Stimulated activated CD4-positive, alpha-beta T cell treated with anti-CD3 and anti-CD28 coated beads, Interleukin-2, amount 100 ng/mL, for 24 hours (primary cell): ENCODE data around the gene NYAP2.
A peak's percentile ranks its signal among the peaks of the same experiment; 100 is the strongest.

Experiments
- DNase-seq, 2 donors: peaks; one replicate each; pipeline ENCODE4 v3.0.0-alpha.2; 2020

Gene NYAP2

DNA sequence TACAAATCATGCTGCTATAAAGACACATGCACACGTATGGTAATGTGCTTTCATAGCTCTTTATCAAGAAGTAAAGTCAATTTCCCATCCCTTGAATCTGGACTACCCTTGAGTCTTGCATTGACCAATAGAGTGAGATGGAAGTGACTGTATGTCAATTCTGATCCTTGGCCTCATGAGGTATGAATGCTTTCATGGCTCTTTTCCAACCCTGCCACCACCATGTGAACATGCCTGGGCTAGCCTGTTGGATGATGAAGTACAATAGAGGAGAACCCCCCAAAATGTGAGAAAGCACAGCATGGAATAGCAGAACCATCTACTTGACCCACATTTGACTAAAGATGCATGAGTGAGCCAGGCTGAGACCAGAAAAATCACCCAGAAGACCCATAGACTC, 237.0 kb downstream of the NYAP2 start:
- DNase-seq: no peak

DNA sequence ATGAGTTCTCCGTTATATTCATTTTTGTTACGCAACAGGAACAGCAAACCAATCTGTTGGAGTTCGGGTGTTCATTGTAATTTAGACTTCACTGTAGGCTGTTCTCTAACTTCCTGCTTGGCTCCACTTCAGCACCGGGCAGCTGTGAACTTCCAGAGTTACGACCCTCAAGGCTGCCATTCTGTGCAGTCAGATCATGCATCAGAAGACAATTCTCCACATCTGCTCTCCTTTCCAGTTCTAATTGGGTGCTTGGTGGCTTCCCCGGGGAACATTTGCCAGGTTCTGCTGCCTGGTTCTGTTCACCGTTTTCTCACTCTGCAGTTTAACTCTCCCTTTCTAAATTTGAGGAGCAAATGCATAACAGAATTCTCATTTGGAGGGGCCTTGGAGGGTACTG, 237.7 kb downstream of the NYAP2 start:
- no peak for DNase-seq

DNA sequence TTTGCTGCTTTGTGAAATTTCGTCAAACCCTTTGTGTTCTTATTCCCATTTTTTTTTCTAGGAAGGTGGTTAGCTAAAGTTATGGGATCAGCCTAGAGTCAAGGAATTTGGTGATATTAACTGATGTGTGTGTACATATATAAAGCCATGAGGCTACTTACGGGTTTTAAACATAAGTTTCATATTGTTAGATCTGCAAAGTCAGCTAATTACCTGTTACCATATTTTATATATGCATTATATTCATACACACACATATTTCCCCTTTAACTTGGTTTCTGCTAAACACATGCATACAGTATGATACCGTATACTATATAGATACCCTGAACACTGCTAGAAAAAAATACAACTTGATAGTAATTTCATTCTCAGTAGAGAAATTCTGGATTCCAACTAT, 241.0 kb downstream of the NYAP2 start:
- no peak for DNase-seq

DNA sequence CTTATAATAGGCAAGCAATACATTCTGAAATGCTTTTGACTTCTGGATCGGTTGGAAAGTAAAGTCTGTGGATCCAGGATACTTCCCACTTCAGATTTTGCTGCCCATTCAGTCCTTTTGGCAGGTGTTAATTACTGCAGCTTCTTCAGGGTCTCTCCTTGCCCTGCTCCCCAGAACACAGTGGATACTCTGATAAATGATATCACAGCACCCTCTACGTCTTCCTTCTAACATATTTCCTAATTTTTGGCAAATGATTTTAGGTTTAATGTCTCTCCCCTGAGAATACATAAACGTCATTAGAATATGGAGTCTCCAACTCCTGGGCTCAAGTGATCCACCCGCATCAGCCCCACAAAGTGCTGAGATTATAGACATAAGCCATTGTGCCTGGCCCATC, 249.8 kb downstream of the NYAP2 start:
- DNase-seq: no peak

DNA sequence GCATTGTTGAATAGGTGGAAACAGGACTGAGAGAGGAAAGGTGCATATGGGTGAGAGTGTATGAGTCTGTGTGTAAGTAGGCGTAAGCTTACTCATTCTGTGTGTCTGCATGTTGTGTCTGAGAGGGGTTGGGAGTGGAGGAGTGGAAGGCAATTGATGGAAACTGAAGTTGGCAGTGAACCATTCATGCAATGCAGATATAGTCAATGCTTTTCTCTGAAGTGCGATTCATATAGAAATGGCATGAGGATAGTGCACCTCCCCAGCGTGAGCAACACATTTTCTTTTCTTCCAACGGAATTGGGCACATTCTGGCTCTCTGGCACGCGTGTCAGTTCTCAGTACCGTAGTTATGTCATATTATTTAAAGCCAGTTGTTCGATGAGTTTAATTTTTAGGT, 250.5 kb downstream of the NYAP2 start:
- DNase-seq: no peak

DNA sequence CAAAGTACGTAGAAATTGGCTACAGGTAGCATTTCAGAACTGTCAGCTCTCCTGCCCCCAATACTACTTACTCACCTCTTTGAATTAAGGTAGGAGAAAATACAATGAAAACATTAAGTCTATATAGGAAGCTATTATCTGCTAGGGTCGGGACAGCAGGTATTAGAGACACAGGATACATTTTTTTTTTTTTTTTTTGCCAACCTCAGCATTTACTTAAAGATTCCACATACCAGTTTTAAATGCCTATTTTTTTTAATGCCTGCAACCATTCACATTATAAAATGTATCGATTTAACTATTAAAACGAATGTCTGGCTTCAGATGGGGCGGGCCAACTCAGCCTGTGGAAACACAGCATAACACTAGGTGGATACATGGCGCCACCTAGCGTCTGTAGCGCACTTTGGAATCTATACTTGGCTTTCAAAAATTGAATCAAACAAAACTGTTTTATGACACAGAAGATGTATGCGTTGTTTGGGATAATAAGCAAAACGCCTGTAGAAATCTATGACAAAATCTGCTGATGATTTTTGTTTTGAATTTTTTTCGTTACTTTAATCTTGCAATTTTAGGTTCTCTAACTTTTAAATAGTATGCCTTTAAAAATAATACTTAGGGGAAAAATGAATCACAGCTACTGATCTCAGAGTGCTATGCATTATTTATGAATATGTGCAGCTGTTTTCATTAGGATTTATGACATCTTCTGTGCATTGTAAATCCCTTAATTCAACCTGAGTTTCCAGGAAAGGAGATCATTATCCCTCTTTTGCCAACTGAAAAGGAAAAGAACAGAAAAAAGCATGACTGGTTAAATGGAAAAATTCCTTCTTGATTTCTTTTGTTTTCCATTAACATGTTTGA, 261.0 kb downstream of the NYAP2 start:
- DNase-seq: peak; percentile 85 to 86

DNA sequence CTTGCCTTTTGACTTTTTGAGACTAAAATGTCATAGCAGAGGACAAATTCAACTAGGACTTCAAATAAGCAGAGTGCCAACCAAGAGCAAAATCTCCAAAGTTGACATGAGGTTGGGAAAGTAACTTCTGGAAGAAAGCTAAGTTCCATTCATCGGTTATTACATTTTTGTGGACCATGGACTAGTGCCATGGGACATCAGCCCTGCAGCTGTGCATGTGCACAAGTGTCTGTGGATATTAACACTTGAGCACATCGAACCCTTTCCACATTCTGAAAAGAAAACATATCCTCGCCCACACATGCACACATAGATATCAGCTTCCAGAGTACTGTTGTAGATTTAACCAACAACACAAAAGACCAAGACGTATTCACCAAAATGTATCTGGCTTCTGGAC, 262.6 kb downstream of the NYAP2 start:
- DNase-seq: no peak

DNA sequence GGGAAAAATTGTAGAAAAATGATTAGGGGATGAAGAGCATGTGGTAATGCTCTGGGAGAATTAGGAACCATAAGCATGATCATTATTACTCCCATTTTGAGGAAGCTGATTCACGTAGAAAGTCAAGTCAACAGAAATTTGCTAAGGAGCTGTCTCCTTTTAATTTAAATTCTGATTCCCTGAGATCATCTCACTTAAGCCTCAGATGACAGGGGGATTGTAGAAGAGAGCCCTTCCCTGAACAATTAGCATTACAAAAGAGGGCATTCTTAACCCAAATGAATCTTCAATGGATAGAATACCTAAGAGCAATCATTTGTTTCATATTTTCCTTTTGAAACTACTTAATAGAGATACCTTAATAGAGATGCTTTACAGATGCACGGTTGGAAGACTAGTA, 267.9 kb downstream of the NYAP2 start:
- DNase-seq: no peak

DNA sequence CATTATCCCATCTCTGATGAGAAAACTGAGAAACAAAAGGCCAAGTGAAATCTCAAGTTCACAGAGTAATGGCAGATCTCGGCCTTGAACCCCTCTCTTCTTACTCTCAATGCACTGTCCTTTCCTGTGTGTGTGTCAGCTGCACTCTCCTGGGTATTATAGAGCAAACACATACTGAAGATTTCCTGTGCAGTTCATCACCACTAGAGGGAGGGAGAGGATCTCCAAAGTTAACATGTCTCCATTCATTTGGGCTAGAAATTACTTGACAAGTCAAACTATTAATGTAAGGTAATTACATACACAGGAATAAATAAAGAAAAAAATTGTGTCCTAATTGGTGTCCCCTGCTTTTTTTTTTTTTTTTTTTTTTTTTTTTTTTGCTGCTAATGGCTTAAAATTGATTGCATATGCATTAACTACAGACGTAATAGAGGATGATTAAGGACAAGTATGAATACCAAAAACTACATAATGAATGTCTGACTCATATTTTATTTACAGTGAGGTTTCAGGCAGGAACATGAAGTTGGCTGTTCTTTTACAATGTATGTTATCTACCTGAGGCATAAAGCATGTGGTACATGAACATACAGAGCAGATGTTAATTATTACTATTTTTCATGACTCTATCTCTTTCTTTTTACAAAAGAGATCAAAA, 269.2 kb downstream of the NYAP2 start:
- peak in 1 of 2 donors; percentile 0 for DNase-seq

DNA sequence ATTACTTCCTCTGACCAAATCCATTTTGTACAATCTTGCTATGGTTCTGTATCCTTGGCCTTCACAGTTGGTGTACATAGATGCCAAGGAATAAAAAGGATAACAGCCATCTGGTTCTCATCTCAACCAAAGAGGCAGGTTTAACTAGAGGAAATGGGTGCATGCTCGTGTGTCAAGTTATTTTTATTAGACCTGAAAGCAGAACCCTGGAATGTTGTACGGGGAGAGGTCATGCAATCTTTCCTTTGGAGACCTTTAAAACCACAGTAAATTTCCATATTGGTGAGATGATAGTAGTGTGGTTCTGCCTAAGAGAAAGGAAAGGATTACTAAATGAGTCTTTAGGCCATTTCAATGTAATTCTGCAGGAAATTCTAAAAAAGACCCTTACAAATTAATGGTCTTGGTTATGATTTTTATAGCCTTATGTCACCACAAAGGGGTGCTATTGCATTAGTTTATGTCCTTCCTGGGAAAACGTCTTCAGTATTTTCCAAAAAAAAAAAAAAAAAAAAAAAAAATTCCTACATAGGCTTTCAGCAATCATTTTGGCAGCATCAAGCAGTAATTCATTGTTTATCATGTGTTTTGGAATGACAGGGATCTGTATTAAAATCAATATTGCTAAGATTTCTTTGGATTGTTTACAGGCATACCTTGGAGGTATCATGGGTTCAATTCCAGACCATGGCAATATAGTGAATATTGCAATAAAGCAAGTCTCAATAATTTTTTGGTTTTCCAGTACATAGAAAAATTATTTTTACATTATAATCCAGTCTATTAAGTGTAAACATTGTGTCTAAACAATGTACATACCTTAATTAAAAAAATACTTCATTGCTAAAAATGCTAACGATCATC, 270.8 kb downstream of the NYAP2 start:
- DNase-seq: no peak

DNA sequence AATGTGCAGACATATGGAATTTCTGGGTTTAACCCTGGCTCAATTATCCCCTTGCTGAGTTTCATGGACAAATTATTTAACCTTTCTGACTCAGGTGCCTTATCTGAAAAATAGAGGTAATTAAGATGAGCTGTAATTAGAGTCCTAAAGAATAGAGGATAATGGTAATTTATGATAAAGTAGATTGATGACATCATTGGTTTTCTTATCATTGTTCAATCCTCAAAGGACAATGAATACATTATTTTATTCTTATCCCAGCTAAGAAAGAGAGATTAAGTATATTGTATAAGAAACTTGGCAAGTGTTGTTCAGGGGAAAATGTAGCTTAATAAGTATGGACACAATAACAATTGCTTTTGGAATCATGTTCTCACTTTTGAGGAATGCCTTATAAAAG, 279.3 kb downstream of the NYAP2 start:
- no peak for DNase-seq

DNA sequence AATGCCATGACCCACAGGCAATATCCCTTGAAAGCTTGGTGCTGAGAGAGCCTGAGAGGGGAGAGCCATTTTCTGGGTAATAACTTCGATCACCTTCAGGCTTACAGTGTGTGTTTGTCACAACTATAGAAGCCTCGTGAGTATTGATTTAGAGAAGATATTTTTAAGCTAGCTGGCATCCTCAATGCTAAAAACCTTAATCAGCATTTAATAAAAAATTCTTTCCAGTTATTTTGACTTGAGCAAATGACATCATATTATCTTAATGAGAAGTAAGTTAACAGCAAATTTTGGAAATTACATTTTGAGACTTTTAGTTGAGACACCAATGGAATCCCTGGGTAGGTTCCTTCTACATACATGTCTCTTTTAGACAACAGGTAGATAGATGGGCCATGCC, 283.7 kb downstream of the NYAP2 start:
- no peak for DNase-seq

DNA sequence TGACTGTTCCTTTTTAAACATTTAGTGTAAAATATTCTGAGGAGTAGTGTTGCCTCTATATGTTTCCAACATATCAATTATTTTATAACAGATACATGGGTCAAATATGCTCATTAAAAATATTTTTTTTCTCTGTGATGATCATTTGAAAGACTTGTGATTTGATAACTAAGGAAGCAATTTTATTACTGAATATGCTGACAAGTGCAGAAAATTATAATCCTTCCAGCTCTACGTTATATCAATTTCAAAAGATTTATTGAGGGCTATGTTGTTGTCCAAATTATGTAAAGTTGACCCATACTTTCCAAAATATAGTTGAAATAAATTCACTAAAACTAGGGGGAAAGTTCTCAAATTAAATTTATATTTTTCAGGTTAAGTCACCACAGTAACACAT, 290.6 kb downstream of the NYAP2 start:
- no peak for DNase-seq

DNA sequence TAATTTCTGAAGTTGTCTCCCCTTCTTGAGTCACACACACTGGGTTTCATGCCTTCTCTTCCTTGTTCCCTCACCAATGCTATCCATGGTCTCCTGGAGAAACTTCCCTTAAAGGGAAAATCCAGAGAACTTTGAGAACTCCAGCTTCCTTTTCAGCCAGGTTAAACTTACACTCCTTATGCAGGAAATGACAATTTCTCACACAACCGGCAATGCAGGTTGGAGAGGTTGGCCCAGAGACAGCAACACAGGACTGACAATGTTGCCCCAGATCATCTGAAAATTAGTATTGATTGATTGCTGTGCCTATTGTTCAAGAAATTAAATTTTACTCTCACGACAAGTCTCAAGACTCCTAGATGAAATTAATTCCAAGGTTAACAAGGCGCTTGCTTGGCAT, 292.2 kb downstream of the NYAP2 start:
- no peak for DNase-seq

DNA sequence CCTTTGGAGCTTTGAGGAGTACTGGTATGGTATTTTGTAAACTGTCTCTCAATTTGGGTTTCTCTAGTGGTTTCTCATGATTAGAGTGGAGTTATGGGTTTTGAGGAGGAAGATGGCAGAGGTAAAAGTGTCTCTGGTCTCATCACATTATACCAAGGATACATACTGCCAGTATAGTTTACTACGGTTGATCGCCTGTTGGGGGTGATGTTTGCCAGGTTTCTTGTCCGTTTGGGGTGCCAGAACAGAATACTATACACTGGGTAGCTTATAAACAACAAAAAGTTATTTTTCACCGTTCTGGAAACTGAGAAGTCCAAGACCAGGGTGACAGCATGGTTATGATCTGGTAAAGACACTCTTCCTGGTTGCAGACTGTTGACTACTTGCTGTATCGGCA, 293.7 kb downstream of the NYAP2 start:
- DNase-seq: no peak

DNA sequence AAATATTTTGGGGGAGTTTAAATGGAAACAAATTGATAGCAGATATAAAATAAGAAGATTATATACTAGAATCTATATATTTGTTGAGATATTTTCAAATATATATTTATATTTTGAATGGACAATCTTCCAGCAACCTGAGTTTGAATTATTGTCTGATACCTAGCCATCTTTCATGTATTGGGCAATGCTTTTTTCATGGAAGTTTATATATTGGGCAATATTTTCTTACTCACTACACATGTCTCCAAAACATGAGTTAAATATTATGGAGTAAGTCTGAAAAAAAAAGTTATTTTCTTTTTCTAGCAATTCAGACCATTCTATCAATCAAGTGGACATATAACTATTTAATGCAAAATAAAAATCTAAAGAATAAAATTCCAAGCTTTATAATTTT, 295.2 kb downstream of the NYAP2 start:
- DNase-seq: no peak

DNA sequence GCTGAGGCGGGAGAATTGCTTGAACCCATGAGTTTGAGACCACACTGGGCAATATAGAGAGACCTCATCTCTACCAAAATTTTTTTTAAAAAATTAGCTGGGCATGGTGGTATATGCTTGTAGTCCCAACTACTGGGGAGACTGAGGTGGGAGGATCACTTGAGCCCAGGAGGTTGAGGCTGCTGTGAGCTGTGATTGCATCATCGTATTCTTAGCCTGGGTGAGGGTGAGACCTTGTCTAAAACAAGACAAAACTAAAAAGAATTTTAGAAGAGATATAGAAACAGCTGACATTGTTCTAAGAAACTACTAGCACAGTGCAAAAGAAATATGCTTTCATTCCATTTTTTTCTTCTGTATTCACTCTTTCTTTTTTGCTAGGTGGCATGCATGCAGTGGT, 298.4 kb downstream of the NYAP2 start:
- DNase-seq: no peak
